HL-60 (cell line): ENCODE results near the gene STAT5B.

Experiments used
- TF ChIP-seq, protein P1 (sequence below): IDR thresholded peaks from one replicate; pipeline ENCODE4 v1.5.1; 2011; ENCODE audit warnings: low read length, control low read depth, inconsistent platforms; ENCODE audit not compliant: insufficient read depth
- TF ChIP-seq, protein P2 (sequence below): IDR thresholded peaks from 2 replicates; pipeline ENCODE4 v1.6.1; 2012; ENCODE audit warnings: low read depth; ENCODE audit not compliant: insufficient replicate concordance

DNA sequence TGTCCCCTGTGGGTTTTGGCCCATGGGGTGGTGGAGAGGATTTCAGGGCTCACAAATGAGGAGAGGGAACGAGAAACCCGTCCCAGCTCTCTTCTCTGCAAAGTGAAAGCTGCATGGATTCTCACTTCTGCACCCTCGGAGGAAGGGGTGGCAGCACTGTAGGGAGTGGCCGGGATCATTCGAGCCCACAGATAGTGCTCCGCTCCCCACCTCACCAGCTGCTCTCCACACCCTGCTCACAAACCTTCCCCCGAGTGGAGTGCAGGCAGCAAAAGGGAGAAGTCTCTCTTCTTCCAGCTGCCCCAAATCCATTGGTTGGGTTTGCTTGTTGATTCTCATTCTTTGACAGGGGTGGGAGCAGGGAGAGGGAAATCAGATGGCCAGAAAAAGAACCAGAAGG is 32.3 kb upstream of the STAT5B start:
- TF ChIP-seq, protein P1, sequence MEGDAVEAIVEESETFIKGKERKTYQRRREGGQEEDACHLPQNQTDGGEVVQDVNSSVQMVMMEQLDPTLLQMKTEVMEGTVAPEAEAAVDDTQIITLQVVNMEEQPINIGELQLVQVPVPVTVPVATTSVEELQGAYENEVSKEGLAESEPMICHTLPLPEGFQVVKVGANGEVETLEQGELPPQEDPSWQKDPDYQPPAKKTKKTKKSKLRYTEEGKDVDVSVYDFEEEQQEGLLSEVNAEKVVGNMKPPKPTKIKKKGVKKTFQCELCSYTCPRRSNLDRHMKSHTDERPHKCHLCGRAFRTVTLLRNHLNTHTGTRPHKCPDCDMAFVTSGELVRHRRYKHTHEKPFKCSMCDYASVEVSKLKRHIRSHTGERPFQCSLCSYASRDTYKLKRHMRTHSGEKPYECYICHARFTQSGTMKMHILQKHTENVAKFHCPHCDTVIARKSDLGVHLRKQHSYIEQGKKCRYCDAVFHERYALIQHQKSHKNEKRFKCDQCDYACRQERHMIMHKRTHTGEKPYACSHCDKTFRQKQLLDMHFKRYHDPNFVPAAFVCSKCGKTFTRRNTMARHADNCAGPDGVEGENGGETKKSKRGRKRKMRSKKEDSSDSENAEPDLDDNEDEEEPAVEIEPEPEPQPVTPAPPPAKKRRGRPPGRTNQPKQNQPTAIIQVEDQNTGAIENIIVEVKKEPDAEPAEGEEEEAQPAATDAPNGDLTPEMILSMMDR, result no peak
- TF ChIP-seq, protein P2, sequence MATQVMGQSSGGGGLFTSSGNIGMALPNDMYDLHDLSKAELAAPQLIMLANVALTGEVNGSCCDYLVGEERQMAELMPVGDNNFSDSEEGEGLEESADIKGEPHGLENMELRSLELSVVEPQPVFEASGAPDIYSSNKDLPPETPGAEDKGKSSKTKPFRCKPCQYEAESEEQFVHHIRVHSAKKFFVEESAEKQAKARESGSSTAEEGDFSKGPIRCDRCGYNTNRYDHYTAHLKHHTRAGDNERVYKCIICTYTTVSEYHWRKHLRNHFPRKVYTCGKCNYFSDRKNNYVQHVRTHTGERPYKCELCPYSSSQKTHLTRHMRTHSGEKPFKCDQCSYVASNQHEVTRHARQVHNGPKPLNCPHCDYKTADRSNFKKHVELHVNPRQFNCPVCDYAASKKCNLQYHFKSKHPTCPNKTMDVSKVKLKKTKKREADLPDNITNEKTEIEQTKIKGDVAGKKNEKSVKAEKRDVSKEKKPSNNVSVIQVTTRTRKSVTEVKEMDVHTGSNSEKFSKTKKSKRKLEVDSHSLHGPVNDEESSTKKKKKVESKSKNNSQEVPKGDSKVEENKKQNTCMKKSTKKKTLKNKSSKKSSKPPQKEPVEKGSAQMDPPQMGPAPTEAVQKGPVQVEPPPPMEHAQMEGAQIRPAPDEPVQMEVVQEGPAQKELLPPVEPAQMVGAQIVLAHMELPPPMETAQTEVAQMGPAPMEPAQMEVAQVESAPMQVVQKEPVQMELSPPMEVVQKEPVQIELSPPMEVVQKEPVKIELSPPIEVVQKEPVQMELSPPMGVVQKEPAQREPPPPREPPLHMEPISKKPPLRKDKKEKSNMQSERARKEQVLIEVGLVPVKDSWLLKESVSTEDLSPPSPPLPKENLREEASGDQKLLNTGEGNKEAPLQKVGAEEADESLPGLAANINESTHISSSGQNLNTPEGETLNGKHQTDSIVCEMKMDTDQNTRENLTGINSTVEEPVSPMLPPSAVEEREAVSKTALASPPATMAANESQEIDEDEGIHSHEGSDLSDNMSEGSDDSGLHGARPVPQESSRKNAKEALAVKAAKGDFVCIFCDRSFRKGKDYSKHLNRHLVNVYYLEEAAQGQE, result no peak
